ENCODE data around the gene EPC2. TPM values are rescaled to one million over a fixed set of nuclear protein-coding genes. Genes with fewer than 3 reads are reported as not detected.
A peak's percentile ranks its signal among the peaks of the same experiment; 100 is the strongest.

EPC2 gene
- polyA plus RNA-seq, 1 experiment = 24.7 TPM

- no peak for DNase-seq (ENCODE audit: low read depth, low spot score)
- Histone ChIP-seq H3K27me3 (ENCODE audit: control insufficient read depth, insufficient read depth, low read length) (peaks cover 7% of the 10 kb centered on the region), H3K27ac (ENCODE audit: low read depth, low read length) (no peak overlapping the region), H3K9me3 (ENCODE audit: control insufficient read depth, insufficient read depth, low read length) (no peaks in the 10 kb centered on the region), H3K4me3 (ENCODE audit: low read depth, low read length) (no peak overlapping the region)
- ChIA-PET CTCF (interaction anchor here (1.0 to 2.4 kb wide), 8 partner anchors 30 to 353 kb away, joined by 3 to 12 read pairs (median 6); no protein-coding TSS in a partner anchor), POLR2A (interaction anchor here (0.7 kb wide), 1 partner anchor 150 kb away, joined by 3 read pairs; no protein-coding TSS in a partner anchor)
- TF ChIP-seq CTCF (IDR thresholded peaks at IDR 0.05; ENCODE audit: low read depth, low read length) = peak; percentile 36
Observed at GRCh38 chr2:148640767-148641166, 3.8 kb upstream of the EPC2 start.

GRCh38 chr2:148642112-148642744 lies 2.3 kb upstream of the EPC2 start:
- TF ChIP-seq CTCF (IDR thresholded peaks at IDR 0.05; ENCODE audit: low read depth, low read length) = no peak
- ChIA-PET CTCF (interaction anchor here (1.0 to 2.4 kb wide), 3 partner anchors 173 to 351 kb away, joined by 3 to 7 read pairs (median 4); no protein-coding TSS in a partner anchor), POLR2A (no interaction called here)
- Histone ChIP-seq H3K4me3 (ENCODE audit: low read depth, low read length) (no peak overlapping the region), H3K27me3 (ENCODE audit: control insufficient read depth, insufficient read depth, low read length) (peaks cover 7% of the 10 kb centered on the region), H3K27ac (ENCODE audit: low read depth, low read length) (no peak overlapping the region), H3K9me3 (ENCODE audit: control insufficient read depth, insufficient read depth, low read length) (no peaks in the 10 kb centered on the region)
- DNase-seq (ENCODE audit: low read depth, low spot score) = no peak

- Histone ChIP-seq H3K4me3 (ENCODE audit: low read depth, low read length) (no peak overlapping the region), H3K27ac (ENCODE audit: low read depth, low read length) (no peak overlapping the region), H3K27me3 (ENCODE audit: control insufficient read depth, insufficient read depth, low read length) (peaks cover 7% of the 10 kb centered on the region), H3K9me3 (ENCODE audit: control insufficient read depth, insufficient read depth, low read length) (no peaks in the 10 kb centered on the region)
- POLR2A ChIA-PET = no interaction called here
- TF ChIP-seq CTCF (IDR thresholded peaks at IDR 0.05; ENCODE audit: low read depth, low read length) = no peak
- CTCF ChIA-PET = interaction anchor here (1.0 to 1.6 kb wide), 4 partner anchors 134 to 653 kb away, joined by 3 to 4 read pairs (median 3); no protein-coding TSS in a partner anchor
- DNase-seq (ENCODE audit: low read depth, low spot score) = no peak
Observed at GRCh38 chr2:148642891-148643416, 1.6 kb upstream of the EPC2 start.

- ChIA-PET POLR2A (no interaction called here), CTCF (interaction anchor here (0.8 to 1.5 kb wide), 3 partner anchors 134 to 653 kb away, joined by 3 read pairs; no protein-coding TSS in a partner anchor)
- DNase-seq (ENCODE audit: low read depth, low spot score) = no peak
- peaks cover 7% of the 10 kb centered on the region for H3K27me3 ChIP-seq (ENCODE audit: control insufficient read depth, insufficient read depth, low read length)
- no peak for TF ChIP-seq CTCF (IDR thresholded peaks at IDR 0.05; ENCODE audit: low read depth, low read length)
- no peaks in the 10 kb centered on the region for H3K9me3 ChIP-seq (ENCODE audit: control insufficient read depth, insufficient read depth, low read length)
- H3K4me3 ChIP-seq (ENCODE audit: low read depth, low read length) = no peak overlapping the region; the same call in 1 of the 2 replicates
- H3K27ac ChIP-seq (ENCODE audit: low read depth, low read length) = no peak overlapping the region
Observed at GRCh38 chr2:148643421-148643820, 1.1 kb upstream of the EPC2 start.

Data from AG04450 (cell line).